GM13977 (cell line): Measurements from ENCODE around the gene KIF5C.
"Not testable (repeated sequence)": the region's sequence is repeated elsewhere in the genome, so short reads cannot be mapped to it uniquely, and the experiment has no call there.

Experiments
- DNase-seq: peaks from one replicate; pipeline ENCODE4 v3.0.0; 2012; ENCODE audit warnings: low spot score
- in situ Hi-C: fragments of 300-500 bp; cut with MboI; formaldehyde crosslinking; loops from one replicate; pipeline ENCODE4 v1.12.0; 2022; ENCODE audit warnings: low sequenced_read_pairs, low pct_unique_long_range_greater_than_20kb, mixed read lengths, inconsistent platforms; ENCODE audit not compliant: unreplicated experiment
- TF ChIP-seq, protein P1 (sequence below): IDR thresholded peaks from 2 replicates; pipeline ENCODE4 v1.5.1; 2012; ENCODE audit warnings: mild to moderate bottlenecking, control low read depth; ENCODE audit not compliant: insufficient read depth; ENCODE audit errors: extremely low read depth, missing control alignments

KIF5C gene

DNA sequence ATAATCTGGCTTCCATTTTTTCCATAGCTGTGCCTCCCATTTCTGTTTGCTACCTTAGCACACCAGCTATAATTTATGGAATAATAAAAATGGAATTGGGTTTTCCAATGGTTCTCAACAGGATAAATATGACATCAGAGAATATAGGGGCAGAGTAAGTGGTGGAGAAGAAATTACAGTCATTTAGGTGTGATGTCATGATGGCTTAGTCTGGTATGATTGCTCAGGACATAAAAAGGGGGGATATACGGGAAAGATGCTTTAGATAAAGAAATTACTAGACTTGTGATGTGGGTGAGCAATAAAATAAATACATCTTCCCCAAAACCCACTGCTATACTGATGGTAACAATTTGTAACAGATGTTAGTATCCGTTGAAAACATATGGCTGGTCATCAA, 21.6 kb upstream of the KIF5C start:
- in situ Hi-C loops, result no loop called here
- TF ChIP-seq, protein P1, sequence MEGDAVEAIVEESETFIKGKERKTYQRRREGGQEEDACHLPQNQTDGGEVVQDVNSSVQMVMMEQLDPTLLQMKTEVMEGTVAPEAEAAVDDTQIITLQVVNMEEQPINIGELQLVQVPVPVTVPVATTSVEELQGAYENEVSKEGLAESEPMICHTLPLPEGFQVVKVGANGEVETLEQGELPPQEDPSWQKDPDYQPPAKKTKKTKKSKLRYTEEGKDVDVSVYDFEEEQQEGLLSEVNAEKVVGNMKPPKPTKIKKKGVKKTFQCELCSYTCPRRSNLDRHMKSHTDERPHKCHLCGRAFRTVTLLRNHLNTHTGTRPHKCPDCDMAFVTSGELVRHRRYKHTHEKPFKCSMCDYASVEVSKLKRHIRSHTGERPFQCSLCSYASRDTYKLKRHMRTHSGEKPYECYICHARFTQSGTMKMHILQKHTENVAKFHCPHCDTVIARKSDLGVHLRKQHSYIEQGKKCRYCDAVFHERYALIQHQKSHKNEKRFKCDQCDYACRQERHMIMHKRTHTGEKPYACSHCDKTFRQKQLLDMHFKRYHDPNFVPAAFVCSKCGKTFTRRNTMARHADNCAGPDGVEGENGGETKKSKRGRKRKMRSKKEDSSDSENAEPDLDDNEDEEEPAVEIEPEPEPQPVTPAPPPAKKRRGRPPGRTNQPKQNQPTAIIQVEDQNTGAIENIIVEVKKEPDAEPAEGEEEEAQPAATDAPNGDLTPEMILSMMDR, result no peak
- DNase-seq, result no peak

DNA sequence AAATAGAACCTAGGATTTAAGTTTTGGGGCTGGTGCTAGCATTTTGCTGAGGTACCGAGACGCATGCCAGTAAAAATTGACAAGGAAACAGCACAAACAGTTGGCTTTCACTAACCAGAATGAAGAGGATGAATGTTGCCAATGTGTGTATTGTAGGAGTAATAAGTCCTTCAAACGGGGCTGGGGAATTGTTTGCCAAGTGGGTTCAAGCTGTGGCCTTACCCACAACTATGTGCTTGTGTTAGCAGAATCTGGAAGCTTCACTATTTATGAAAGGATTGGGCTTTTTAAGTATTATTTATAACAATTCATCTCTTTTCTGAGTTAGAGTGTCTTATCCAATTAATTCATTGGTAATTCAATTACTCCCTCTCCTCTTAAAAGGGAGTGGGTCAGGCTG, 15.0 kb upstream of the KIF5C start:
- in situ Hi-C loops, result no loop called here
- TF ChIP-seq, protein P1, result no peak
- no peak for DNase-seq

DNA sequence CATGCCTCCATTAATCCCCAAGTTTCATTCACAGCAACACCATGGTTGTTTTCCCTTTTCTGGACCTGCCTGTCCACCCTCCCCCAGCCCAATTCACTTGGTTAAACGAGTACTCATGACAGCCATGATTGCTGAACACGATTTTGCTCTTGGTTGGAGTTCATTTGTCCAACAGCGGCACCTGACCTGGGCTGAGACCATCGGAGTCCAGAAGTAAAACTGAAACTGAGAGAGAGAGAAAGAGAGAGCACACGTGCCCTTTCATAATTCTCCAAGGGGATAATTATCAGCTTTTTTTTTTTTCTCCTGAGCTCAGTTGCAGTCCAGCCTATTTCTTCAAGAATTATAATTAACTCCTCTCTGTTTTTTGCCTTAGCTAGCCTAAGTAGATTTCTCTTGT, 13.7 kb upstream of the KIF5C start:
- DNase-seq, result no peak
- TF ChIP-seq, protein P1, result no peak
- in situ Hi-C loops, result no loop called here

DNA sequence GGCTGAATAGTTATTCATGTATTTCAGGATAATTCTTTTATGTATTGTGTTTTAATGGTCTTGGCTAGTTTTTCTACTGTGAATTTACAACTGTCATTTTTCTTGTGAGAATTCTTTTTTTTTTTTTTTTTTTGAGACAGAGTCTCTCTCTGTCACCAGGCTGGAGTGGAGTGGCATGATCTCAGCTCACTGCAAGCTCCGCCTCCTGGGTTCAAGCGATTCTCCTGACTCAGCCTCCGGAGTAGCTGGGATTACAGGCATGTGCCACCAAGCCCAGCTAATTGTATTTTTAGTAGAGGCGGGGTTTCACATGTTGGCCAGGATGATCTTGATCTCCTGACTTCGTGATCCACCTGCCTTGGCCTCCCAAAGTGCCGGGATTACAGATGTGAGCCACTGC, 12.5 kb upstream of the KIF5C start:
- DNase-seq, in situ Hi-C loops: not testable (repeated sequence)

DNA sequence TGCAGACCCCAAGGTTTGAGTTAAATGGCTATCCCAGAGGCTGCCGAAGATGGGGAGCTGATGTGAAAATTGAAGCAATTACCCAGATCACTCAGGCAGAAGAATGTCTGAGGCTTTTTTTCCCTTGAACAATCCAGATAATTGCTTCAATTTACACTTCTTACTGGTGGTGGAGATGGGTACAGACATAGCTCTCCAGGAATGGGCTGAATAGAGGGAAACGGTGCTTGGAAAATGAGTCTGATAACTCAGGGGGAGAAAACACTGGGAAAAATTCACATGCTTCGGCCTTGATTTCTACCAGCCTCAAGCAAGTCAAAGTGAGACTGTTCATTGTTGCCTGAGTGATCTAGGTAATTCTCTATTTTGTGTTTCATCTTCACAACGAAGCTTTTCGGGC, 9.5 kb upstream of the KIF5C start:
- TF ChIP-seq, protein P1, result no peak
- DNase-seq, result no peak
- in situ Hi-C loops, result no loop called here

DNA sequence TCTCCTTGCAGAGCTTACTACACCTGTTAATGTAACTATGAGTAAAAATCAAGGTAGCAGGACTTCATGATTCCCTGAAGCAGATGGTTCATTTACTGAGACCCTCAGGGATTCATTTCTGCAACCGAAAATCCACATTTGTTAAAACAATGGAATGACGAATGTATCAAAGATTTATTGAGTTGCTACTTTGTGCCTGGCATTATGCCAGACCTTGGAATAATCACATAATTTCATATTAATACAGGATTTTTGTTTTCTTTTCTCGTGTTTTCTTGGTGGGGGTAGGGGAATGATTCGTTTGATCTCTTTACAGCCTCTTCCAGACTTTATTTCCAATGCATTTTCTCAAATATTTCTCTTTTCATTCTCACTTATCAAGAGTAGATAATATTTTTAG, 8.9 kb upstream of the KIF5C start:
- in situ Hi-C loops, result no loop called here
- TF ChIP-seq, protein P1, result no peak
- DNase-seq, result no peak

DNA sequence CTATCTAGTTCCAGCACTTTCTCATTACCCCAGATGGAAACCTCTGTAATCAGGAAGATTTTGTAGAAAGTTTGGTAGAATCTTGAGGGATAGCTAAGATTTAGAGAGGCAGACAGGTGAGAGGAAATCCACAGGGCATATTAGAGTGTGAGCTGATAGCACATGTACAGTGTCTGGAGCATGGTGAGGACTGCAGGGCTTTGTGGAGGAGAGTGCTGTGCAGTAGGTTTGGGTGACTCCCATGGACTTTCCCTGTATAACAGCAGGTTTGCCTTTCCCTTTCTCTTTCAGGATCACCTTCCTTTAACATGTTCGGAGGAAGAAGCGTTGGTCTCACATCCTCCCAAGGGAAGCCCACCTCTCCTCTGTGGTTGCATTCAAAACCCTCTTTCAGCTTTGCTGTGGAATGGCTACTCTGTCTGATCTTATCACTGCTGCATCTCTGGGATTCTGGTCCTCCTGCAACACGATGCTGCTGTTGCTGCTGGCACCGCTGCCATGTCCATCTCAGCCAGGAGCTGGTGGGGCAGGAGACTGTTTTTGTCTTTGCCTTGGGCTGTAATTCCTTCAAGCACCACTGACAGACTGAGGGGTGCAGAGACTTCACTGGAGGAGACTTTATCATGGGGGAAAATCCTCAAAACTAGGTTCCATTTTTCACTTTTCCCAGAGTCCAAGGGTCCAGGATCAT, 7.8 kb upstream of the KIF5C start:
- TF ChIP-seq, protein P1, result no peak
- in situ Hi-C loops, result no loop called here
- no peak for DNase-seq
